Smooth muscle cell of the coronary artery (primary cell): ENCODE results near the gene THRAP3. TPM values are rescaled to one million over a fixed set of nuclear protein-coding genes. Genes with fewer than 3 reads are reported as not detected.

Source experiments
- total RNA-seq: library from RNA; depleted of rRNA; stranded (reverse); fragments of >200 nt; gene quantifications from 2 replicates; pipeline ENCODE4 v1.2.3, GENCODE V29; 2014; ENCODE audit warnings: low replicate concordance

The THRAP3 gene, protein sequence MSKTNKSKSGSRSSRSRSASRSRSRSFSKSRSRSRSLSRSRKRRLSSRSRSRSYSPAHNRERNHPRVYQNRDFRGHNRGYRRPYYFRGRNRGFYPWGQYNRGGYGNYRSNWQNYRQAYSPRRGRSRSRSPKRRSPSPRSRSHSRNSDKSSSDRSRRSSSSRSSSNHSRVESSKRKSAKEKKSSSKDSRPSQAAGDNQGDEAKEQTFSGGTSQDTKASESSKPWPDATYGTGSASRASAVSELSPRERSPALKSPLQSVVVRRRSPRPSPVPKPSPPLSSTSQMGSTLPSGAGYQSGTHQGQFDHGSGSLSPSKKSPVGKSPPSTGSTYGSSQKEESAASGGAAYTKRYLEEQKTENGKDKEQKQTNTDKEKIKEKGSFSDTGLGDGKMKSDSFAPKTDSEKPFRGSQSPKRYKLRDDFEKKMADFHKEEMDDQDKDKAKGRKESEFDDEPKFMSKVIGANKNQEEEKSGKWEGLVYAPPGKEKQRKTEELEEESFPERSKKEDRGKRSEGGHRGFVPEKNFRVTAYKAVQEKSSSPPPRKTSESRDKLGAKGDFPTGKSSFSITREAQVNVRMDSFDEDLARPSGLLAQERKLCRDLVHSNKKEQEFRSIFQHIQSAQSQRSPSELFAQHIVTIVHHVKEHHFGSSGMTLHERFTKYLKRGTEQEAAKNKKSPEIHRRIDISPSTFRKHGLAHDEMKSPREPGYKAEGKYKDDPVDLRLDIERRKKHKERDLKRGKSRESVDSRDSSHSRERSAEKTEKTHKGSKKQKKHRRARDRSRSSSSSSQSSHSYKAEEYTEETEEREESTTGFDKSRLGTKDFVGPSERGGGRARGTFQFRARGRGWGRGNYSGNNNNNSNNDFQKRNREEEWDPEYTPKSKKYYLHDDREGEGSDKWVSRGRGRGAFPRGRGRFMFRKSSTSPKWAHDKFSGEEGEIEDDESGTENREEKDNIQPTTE
- total RNA-seq: 33.2 and 82.2 TPM in 2 replicates

DNA sequence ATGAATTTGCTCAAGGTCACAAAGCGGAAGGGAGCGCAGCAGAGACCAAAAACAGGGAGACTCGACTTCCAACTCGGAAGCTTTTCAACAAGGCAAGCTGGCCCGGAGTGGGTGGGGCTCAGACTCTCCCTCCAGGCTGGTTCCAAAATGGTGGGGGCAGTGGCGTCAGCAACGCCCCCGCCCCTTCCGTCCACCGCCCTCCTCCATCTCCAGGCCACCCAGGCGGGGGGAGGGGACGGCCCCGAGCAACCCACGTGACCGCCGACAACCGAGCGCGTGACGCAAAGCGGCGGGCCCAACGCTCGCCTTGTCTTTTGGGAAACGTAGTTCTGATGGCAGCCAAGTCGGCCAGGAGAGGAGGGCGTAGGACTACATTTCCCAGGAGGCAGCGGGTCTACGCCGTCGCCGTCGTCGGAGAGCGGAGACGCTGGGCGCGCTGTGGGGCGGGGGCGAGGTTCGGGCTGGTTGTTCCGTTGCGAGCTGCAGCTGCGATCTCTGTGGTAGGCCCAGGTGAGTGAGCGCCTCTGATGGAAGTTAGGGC lies at the start of gene THRAP3:
THRAP3 (plus strand) TSS at position 448 of the 541 bp plus-strand sequence. CDS start 58,121 bp downstream, outside the sequence.

DNA sequence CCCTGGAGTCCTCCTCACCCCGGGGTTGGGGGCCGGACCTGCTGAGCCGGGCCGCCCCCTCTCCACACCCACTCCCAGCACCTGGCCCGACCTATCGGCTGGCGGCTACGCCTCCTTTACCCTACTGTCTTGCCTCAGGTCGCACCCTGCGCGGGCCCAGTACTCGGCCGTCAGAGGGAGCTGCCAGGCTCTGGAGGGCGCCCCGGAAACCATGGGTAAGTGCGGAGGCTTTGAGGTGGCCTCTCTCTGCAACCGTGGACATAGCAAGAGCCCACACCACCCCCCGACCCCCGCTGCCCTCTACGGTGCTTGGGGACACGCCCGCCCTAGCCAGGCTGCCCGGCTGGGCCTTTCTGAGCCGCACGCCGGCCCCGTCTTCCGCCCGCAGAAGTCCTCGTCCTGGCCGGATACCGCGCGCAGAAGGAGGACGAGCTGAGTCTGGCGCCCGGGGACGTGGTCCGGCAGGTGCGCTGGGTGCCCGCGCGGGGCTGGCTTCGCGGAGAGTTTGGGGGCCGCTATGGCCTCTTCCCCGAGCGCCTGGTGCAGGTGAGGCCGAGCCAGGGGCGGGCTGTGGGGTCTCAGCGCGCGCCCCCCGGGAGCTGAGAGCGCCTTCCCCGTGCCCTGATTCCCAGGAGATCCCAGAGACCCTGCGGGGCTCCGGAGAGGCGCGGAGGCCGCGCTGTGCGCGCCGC lies 82.1 kb downstream of the THRAP3 start, which contains the start of gene SH3D21:
SH3D21 (plus strand) TSS at position 159 of the 692 bp plus-strand sequence; CDS start at position 212, 53 bp downstream.

DNA sequence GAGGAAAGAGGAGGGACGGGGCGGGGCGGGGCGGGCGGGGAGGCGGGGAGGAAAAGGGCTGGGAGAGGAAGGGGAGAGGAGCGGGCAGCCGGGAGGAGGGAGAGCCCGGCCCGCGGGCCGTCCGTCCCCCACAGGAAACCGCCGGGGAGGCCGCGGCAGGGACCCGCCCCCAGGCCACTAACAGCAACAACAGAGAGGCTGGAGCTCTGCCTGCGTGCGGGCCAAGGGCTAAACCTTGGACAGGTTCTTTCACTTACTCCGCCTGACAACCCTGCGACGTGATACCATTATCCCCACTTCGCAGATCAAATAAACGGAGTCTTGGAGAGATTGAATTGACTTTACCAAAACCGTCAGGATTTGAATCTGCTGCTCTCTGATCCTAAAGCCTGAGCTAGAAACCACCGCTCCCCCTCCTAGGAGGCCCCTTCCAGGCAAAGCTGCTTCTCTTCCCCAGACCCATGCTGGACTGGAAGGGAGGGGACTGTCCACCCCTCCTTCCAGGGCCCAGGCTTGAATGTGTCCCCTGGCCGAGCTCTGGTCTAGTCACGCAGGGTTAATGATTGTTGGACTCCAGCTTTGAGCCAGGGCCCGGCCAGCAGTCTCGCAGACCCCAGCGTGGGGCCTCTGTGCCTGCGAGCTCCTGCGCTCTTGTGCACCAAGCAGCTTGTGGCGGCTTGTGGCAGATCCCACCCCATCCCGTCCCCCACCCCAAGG lies 99.6 kb downstream of the THRAP3 start, which contains the start of gene EVA1B:
EVA1B (minus strand) TSS at position 10 of the 717 bp plus-strand sequence. CDS start 608 bp downstream, outside the sequence.

Other genes with a start within 250 kb of the THRAP3 start
- gene TEKT2, start 140.3 kb upstream of the THRAP3 start, total RNA-seq: 0.38 TPM in 1 of 2 replicates, not detected in the other
- gene ADPRS, start 135.6 kb upstream of the THRAP3 start, total RNA-seq: 21.9 and 29.8 TPM in 2 replicates
- gene COL8A2, start 99.2 kb upstream of the THRAP3 start, total RNA-seq: 1.3 and 5.0 TPM in 2 replicates
- gene TRAPPC3, start 75.0 kb upstream of the THRAP3 start, total RNA-seq: 51.1 and 78.5 TPM in 2 replicates
- 45.4 and 81.4 TPM in 2 replicates for gene MAP7D1, start 68.3 kb upstream of the THRAP3 start, total RNA-seq
- 2.7 and 3.2 TPM in 2 replicates for gene SH3D21, start 81.9 kb downstream of the THRAP3 start, total RNA-seq
- gene EVA1B, start 99.2 kb downstream of the THRAP3 start, total RNA-seq: 58.5 and 143 TPM in 2 replicates
- gene STK40, start 161.5 kb downstream of the THRAP3 start, total RNA-seq: 9.8 and 26.4 TPM in 2 replicates
- gene LSM10, start 173.5 kb downstream of the THRAP3 start, total RNA-seq: 10.5 and 12.5 TPM in 2 replicates
- gene OSCP1, start 226.0 kb downstream of the THRAP3 start, total RNA-seq: 9.0 and 10.5 TPM in 2 replicates
- gene MRPS15, start 239.9 kb downstream of the THRAP3 start, total RNA-seq: 15.7 and 61.9 TPM in 2 replicates